HepG2 (cell line): ENCODE data around the gene ATP5PB. TPM values are rescaled to one million over a fixed set of nuclear protein-coding genes. Genes with fewer than 3 reads are reported as not detected.

Source experiments
- ATAC-seq: fragments of 200-7000 bp; cut with Tn5 transposase; 3 replicates; pipeline ENCODE4 v1.9.1; 2020; ENCODE audit warnings: mild to moderate bottlenecking, moderate library complexity
- BruUV-seq: library from RNA; stranded (reverse); fragments of 400-500 nt; replicated peaks from 2 replicates; lab custom pipeline; 2021; lab: Mats Ljungman, UMichigan
- CTCF ChIA-PET: fragments of 300-600 bp; formaldehyde crosslinking; extraction: SDS; loops from one replicate; lab custom pipeline; 2021; ENCODE audit warnings: low total read pairs, inconsistent platforms, low intra/inter-chr PET ratio; lab: Yijun Ruan, JAX
- POLR2A ChIA-PET: fragments of 350-600 bp; sonication (Branson Sonifier 250); formaldehyde crosslinking; loops from one replicate; lab custom pipeline; 2020; ENCODE audit warnings: antibody characterized with exemption, inconsistent platforms; lab: Yijun Ruan, JAX
- DNase-seq: peaks from one replicate; pipeline ENCODE4 v3.0.0-alpha.2; 2015; ENCODE audit warnings: low spot score
- FAIRE-seq: peaks from 3 replicates; lab custom pipeline; 2011; peaks lifted over from hg19 to GRCh38; lab: Jason Lieb, UNC
- H2AFZ ChIP-seq: one replicate; pipeline ENCODE4 v1.6.1; 2011; ENCODE audit warnings: low read length, inconsistent platforms
- H3K27ac ChIP-seq: fragments of 300-600 bp; 3 replicates; pipeline ENCODE4 v1.8.0; 2011; ENCODE audit warnings: mixed run types, mild to moderate bottlenecking, mixed read lengths, low read length, inconsistent platforms; ENCODE audit not compliant: insufficient read depth; ENCODE audit errors: extremely low read length
- H3K27me3 ChIP-seq, 2 experiments: fragments of 200-600 bp in 1 of 2; 2 replicates in 1 of 2; 3 replicates in 1 of 2; pipeline versions ENCODE4 v1.6.0 to v1.8.0; 2011; ENCODE audit warnings: low read length in 2 of 2, mild to moderate bottlenecking in 2 of 2, moderate library complexity in 2 of 2, inconsistent platforms in 1 of 2; ENCODE audit not compliant: insufficient read depth in 2 of 2, control insufficient read depth in 1 of 2
- H3K36me3 ChIP-seq, 2 experiments: fragments of 200-600 bp in 1 of 2; replicated peaks in 1 of 2; 2 replicates in 1 of 2; 3 replicates in 1 of 2; pipeline versions ENCODE4 v1.5.1 to v1.8.0; 2011; ENCODE audit warnings: low read length in 2 of 2, inconsistent platforms in 1 of 2; ENCODE audit not compliant: insufficient read depth in 2 of 2, control insufficient read depth in 1 of 2
- H3K4me1 ChIP-seq: 2 replicates; pipeline ENCODE4 v1.5.1; 2012; ENCODE audit warnings: low read length, inconsistent platforms; ENCODE audit not compliant: insufficient read depth
- H3K4me2 ChIP-seq: 2 replicates; pipeline ENCODE4 v1.6.0; 2011; ENCODE audit warnings: low read depth, low read length, inconsistent platforms
- H3K4me3 ChIP-seq, 3 experiments: fragments of 200-600 bp in 1 of 3; sonication (generic), shearing (Covaris generic) in 1 of 3; replicated peaks in 1 of 3; 2 replicates each; pipeline ENCODE4 v1.5.1; 2011 to 2016; ENCODE audit warnings: low read length in 3 of 3, inconsistent platforms in 2 of 3, low read depth in 2 of 3, mild to moderate bottlenecking in 2 of 3, control low read depth in 1 of 3, mixed read lengths in 1 of 3; ENCODE audit not compliant: insufficient read depth in 1 of 3
- H3K79me2 ChIP-seq: one replicate; pipeline ENCODE4 v1.6.1; 2011; ENCODE audit warnings: low read length, inconsistent platforms; ENCODE audit not compliant: insufficient read depth
- H3K9ac ChIP-seq: 2 replicates; pipeline ENCODE4 v1.6.0; 2011; ENCODE audit warnings: mild to moderate bottlenecking, low read depth, low read length, inconsistent platforms; ENCODE audit not compliant: insufficient read depth
- H3K9me3 ChIP-seq: 2 replicates; pipeline ENCODE4 v1.5.1; 2012; ENCODE audit warnings: mild to moderate bottlenecking, low read length
- H4K20me1 ChIP-seq: 2 replicates; pipeline ENCODE4 v1.6.0; 2011; ENCODE audit warnings: inconsistent platforms, mild to moderate bottlenecking, low read length, moderate library complexity; ENCODE audit not compliant: insufficient read depth
- ARHGAP35 ChIP-seq: sonication (generic); formaldehyde crosslinking; IDR thresholded peaks from 2 replicates; pipeline ENCODE4 v1.9.0; 2022; ENCODE audit warnings: mild to moderate bottlenecking, inconsistent platforms, moderate library complexity, missing genetic modification reagents, borderline replicate concordance
- ARNT2 ChIP-seq: sonication (generic); formaldehyde crosslinking; IDR thresholded peaks from 2 replicates; pipeline ENCODE4 v1.8.0; 2022; ENCODE audit warnings: mild to moderate bottlenecking, low read depth, missing genetic modification reagents, moderate library complexity
- KDM5A ChIP-seq: fragments of 200-600 bp; sonication (generic); IDR thresholded peaks from 2 replicates; pipeline ENCODE4 v1.7.0; 2018; ENCODE audit warnings: antibody characterized with exemption, mild to moderate bottlenecking, low read length, borderline replicate concordance
- POLR2AphosphoS5 ChIP-seq: IDR thresholded peaks from 2 replicates; pipeline ENCODE4 v1.6.1; 2012; ENCODE audit warnings: low read depth, low read length
- SKIL ChIP-seq: sonication (generic); formaldehyde crosslinking; IDR thresholded peaks from 2 replicates; pipeline ENCODE4 v1.8.0; 2022; ENCODE audit warnings: missing genetic modification reagents, mild to moderate bottlenecking, moderate library complexity, borderline replicate concordance
- XBP1 ChIP-seq: sonication (generic); formaldehyde crosslinking; IDR thresholded peaks from 2 replicates; pipeline ENCODE4 v1.5.0; 2020; ENCODE audit warnings: missing genetic modification reagents
- ZNF281 ChIP-seq: sonication (generic); formaldehyde crosslinking; IDR thresholded peaks from 2 replicates; pipeline ENCODE4 v1.4.0; 2020; ENCODE audit warnings: missing genetic modification reagents, borderline replicate concordance
- ZNF441 ChIP-seq: sonication (generic); formaldehyde crosslinking; IDR thresholded peaks from 2 replicates; pipeline ENCODE4 v1.7.0; 2021; ENCODE audit warnings: missing genetic modification reagents, borderline replicate concordance
- ZNF781 ChIP-seq: sonication (generic); formaldehyde crosslinking; IDR thresholded peaks from 2 replicates; pipeline ENCODE4 v1.5.1; 2020; ENCODE audit warnings: borderline replicate concordance, mild to moderate bottlenecking, missing genetic modification reagents; ENCODE audit errors: not compliant biosample characterization
- WGBS: methylation state at CpG from one replicate; pipeline ENCODE4 v1.1.6; 2017; ENCODE audit warnings: low lambda C conversion rate; 5-methylcytosine and 5-hydroxymethylcytosine counted together
- in situ Hi-C: cut with HindIII; loops from 2 replicates; pipeline ENCODE4 v1.10.0; 2017; ENCODE audit warnings: low pct_unique_long_range_greater_than_20kb; ENCODE audit not compliant: extremely low pct_ligation_motif_present
- intact Hi-C: fragments of 100-400 bp; cut with micrococcal nuclease; formaldehyde crosslinking; loops from one replicate; pipeline ENCODE4 v1.10.0; 2022; ENCODE audit not compliant: unreplicated experiment
- polyA plus RNA-seq, 8 experiments: library from polyadenylated mRNA; depleted of rRNA in 3 of 8; stranded (reverse) in 7 of 8; unstranded in 1 of 8; fragments of >200 nt; fragmentation: Illumina TruSeq in 4 of 8; extraction: Trizol in 4 of 8; gene quantifications; 2 replicates each; pipeline versions ENCODE4 v1.2.1 to v1.2.3, GENCODE V29; 2011 to 2016; ENCODE audit warnings: low read depth in 4 of 8, missing spikeins in 1 of 8, mixed read lengths in 1 of 8; ENCODE audit not compliant: insufficient read depth in 1 of 8
- total RNA-seq, 5 experiments: library from RNA; depleted of rRNA; stranded (reverse); fragments of >200 nt; fragmentation: Illumina TruSeq; extraction: Trizol; gene quantifications; 2 replicates each; pipeline ENCODE4 v1.2.3, GENCODE V29; 2016; ENCODE audit warnings: low read depth in 1 of 5

ATP5PB gene
- total and polyA plus RNA-seq, 2 of the 13 experiments (the other 11 are each of a cell fraction or from before 2014, with no cell fraction given) = 297 to 541 TPM

- no peak for TF ChIP-seq ARHGAP35 (CRISPR knock-in tag)
- TF ChIP-seq POLR2AphosphoS5 = no peak
- no peak for TF ChIP-seq ZNF441 (CRISPR knock-in tag)
- TF ChIP-seq ZNF281 (CRISPR knock-in tag) = no peak
Measured at GRCh38 chr1:111474521-111474920, 25.3 kb downstream of the ATP5PB start (continued).

- ChIA-PET POLR2A (no interaction called here), CTCF (no interaction called here)
- Histone ChIP-seq H3K79me2 (no peaks in the 10 kb centered on the region), H3K4me2 (no peak overlapping the region), H4K20me1 (no peaks in the 10 kb centered on the region), H3K4me3 (no peak overlapping the region), H3K4me1 (peaks cover 13% of the 10 kb centered on the region), H3K27ac (no peak overlapping the region), H3K9me3 (no peaks in the 10 kb centered on the region), H3K27me3 (no peaks in the 10 kb centered on the region), H3K9ac (no peak overlapping the region), H2AFZ (no peak overlapping the region), H3K36me3 (no peaks in the 10 kb centered on the region)
- in situ Hi-C loops = no loop called here
- no TSS peak for BruUV-seq
- no peak for TF ChIP-seq ARNT2 (CRISPR knock-in tag)
- TF ChIP-seq XBP1 (CRISPR knock-in tag) = no peak
- TF ChIP-seq ZNF781 (CRISPR knock-in tag) = no peak
- no peak for TF ChIP-seq SKIL (CRISPR knock-in tag)
- TF ChIP-seq KDM5A = no peak
- ATAC-seq = no peak
- DNase-seq = no peak
- 75% methylated on average over 5 of the region's 5 CpGs for WGBS
- intact Hi-C loops = no loop called here
- FAIRE-seq = no peak
Measured at GRCh38 chr1:111475701-111476100, 26.4 kb downstream of the ATP5PB start.
